Epithelial cell of esophagus (primary cell): ENCODE measurements around the gene DEGS2.

Experiments
- DNase-seq: peaks from one replicate; pipeline ENCODE4 v3.0.0; 2010; ENCODE audit warnings: low read depth
- H3K4me3 ChIP-seq: 2 replicates; pipeline ENCODE4 v1.5.1; 2011; ENCODE audit warnings: mild to moderate bottlenecking, low read length, control low read depth
- TF ChIP-seq, protein P1 (sequence below): IDR thresholded peaks from 2 replicates; pipeline ENCODE4 v1.5.1; 2011; ENCODE audit warnings: low read depth, mild to moderate bottlenecking, low read length, control low read depth, inconsistent platforms; ENCODE audit not compliant: insufficient read depth; ENCODE audit errors: missing control alignments

Gene DEGS2

GRCh38 chr14:100096656-100097055 lies 62.8 kb downstream of the DEGS2 start:
- no peak overlapping the region for H3K4me3 ChIP-seq
- TF ChIP-seq, protein P1, sequence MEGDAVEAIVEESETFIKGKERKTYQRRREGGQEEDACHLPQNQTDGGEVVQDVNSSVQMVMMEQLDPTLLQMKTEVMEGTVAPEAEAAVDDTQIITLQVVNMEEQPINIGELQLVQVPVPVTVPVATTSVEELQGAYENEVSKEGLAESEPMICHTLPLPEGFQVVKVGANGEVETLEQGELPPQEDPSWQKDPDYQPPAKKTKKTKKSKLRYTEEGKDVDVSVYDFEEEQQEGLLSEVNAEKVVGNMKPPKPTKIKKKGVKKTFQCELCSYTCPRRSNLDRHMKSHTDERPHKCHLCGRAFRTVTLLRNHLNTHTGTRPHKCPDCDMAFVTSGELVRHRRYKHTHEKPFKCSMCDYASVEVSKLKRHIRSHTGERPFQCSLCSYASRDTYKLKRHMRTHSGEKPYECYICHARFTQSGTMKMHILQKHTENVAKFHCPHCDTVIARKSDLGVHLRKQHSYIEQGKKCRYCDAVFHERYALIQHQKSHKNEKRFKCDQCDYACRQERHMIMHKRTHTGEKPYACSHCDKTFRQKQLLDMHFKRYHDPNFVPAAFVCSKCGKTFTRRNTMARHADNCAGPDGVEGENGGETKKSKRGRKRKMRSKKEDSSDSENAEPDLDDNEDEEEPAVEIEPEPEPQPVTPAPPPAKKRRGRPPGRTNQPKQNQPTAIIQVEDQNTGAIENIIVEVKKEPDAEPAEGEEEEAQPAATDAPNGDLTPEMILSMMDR, result no peak
- DNase-seq, result peak; percentile 88
